HepG2 (cell line): ENCODE data around the gene CAPS2. TPM values are rescaled to one million over a fixed set of nuclear protein-coding genes. Genes with fewer than 3 reads are reported as not detected.

Experiments
- AHR ChIP-seq: IDR thresholded peaks from 2 replicates; pipeline ENCODE4 v1.6.1; 2018; ENCODE audit warnings: missing genetic modification reagents, missing compliant biosample characterization
- JUND ChIP-seq: sonication (generic); formaldehyde crosslinking; IDR thresholded peaks from 2 replicates; pipeline ENCODE4 v1.8.0; 2022; ENCODE audit warnings: mild to moderate bottlenecking, missing genetic modification reagents
- MIXL1 ChIP-seq: IDR thresholded peaks from 2 replicates; pipeline ENCODE4 v1.6.1; 2016
- SMAD3 ChIP-seq: sonication (generic); formaldehyde crosslinking; IDR thresholded peaks from 2 replicates; pipeline ENCODE4 v1.4.0; 2020; ENCODE audit warnings: missing genetic modification reagents
- SNAPC5 ChIP-seq: sonication (generic); formaldehyde crosslinking; IDR thresholded peaks from 2 replicates; pipeline ENCODE4 v1.8.1; 2023; ENCODE audit warnings: mild to moderate bottlenecking, missing genetic modification reagents, borderline replicate concordance
- ZNF501 ChIP-seq: sonication (generic); formaldehyde crosslinking; IDR thresholded peaks from 2 replicates; pipeline ENCODE4 v1.5.1; 2020; ENCODE audit warnings: mild to moderate bottlenecking, moderate library complexity, missing genetic modification reagents
- ZNF746 ChIP-seq: sonication (generic); formaldehyde crosslinking; IDR thresholded peaks from 2 replicates; pipeline ENCODE4 v1.8.0; 2022; ENCODE audit warnings: mild to moderate bottlenecking, missing genetic modification reagents
- ZNF772 ChIP-seq: sonication (generic); formaldehyde crosslinking; IDR thresholded peaks from 2 replicates; pipeline ENCODE4 v1.5.0; 2020; ENCODE audit warnings: mild to moderate bottlenecking, missing genetic modification reagents
- ZSCAN5A ChIP-seq: sonication (generic); formaldehyde crosslinking; IDR thresholded peaks from 2 replicates; pipeline ENCODE4 v1.8.0; 2022; ENCODE audit warnings: mild to moderate bottlenecking, missing genetic modification reagents, borderline replicate concordance
- polyA plus RNA-seq, 8 experiments: library from polyadenylated mRNA; depleted of rRNA in 3 of 8; stranded (reverse) in 7 of 8; unstranded in 1 of 8; fragments of >200 nt; fragmentation: Illumina TruSeq in 4 of 8; extraction: Trizol in 4 of 8; gene quantifications; 2 replicates each; pipeline versions ENCODE4 v1.2.1 to v1.2.3, GENCODE V29; 2011 to 2016; ENCODE audit warnings: low read depth in 4 of 8, missing spikeins in 1 of 8, mixed read lengths in 1 of 8; ENCODE audit not compliant: insufficient read depth in 1 of 8
- total RNA-seq, 5 experiments: library from RNA; depleted of rRNA; stranded (reverse); fragments of >200 nt; fragmentation: Illumina TruSeq; extraction: Trizol; gene quantifications; 2 replicates each; pipeline ENCODE4 v1.2.3, GENCODE V29; 2016; ENCODE audit warnings: low read depth in 1 of 5
- TF ChIP-seq, protein P1 (sequence below): sonication (generic); formaldehyde crosslinking; IDR thresholded peaks from 2 replicates; pipeline ENCODE4 v1.5.1; 2020; ENCODE audit warnings: mild to moderate bottlenecking, missing genetic modification reagents, moderate library complexity
- TF ChIP-seq, protein P2 (sequence below): sonication (generic); formaldehyde crosslinking; IDR thresholded peaks from 2 replicates; pipeline ENCODE4 v1.8.1; 2023; ENCODE audit warnings: mild to moderate bottlenecking, missing genetic modification reagents
- TF ChIP-seq, protein P3 (sequence below): sonication (generic); formaldehyde crosslinking; IDR thresholded peaks from 2 replicates; pipeline ENCODE4 v1.8.1; 2023; ENCODE audit warnings: mild to moderate bottlenecking, inconsistent platforms, moderate library complexity, missing genetic modification reagents, borderline replicate concordance
- TF ChIP-seq, protein P4 (sequence below): sonication (generic); formaldehyde crosslinking; IDR thresholded peaks from 2 replicates; pipeline ENCODE4 v1.5.0; 2020; ENCODE audit warnings: mild to moderate bottlenecking, missing genetic modification reagents, moderate library complexity

CAPS2 gene
- total and polyA plus RNA-seq, 2 of the 13 experiments (the other 11 are each of a cell fraction or from before 2014, with no cell fraction given): 0.11 TPM; not detected in 1

- TF ChIP-seq, protein P1, sequence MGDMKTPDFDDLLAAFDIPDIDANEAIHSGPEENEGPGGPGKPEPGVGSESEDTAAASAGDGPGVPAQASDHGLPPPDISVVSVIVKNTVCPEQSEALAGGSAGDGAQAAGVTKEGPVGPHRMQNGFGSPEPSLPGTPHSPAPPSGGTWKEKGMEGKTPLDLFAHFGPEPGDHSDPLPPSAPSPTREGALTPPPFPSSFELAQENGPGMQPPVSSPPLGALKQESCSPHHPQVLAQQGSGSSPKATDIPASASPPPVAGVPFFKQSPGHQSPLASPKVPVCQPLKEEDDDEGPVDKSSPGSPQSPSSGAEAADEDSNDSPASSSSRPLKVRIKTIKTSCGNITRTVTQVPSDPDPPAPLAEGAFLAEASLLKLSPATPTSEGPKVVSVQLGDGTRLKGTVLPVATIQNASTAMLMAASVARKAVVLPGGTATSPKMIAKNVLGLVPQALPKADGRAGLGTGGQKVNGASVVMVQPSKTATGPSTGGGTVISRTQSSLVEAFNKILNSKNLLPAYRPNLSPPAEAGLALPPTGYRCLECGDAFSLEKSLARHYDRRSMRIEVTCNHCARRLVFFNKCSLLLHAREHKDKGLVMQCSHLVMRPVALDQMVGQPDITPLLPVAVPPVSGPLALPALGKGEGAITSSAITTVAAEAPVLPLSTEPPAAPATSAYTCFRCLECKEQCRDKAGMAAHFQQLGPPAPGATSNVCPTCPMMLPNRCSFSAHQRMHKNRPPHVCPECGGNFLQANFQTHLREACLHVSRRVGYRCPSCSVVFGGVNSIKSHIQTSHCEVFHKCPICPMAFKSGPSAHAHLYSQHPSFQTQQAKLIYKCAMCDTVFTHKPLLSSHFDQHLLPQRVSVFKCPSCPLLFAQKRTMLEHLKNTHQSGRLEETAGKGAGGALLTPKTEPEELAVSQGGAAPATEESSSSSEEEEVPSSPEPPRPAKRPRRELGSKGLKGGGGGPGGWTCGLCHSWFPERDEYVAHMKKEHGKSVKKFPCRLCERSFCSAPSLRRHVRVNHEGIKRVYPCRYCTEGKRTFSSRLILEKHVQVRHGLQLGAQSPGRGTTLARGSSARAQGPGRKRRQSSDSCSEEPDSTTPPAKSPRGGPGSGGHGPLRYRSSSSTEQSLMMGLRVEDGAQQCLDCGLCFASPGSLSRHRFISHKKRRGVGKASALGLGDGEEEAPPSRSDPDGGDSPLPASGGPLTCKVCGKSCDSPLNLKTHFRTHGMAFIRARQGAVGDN (CRISPR knock-in tag): peak; percentile 82
- TF ChIP-seq, protein P2, sequence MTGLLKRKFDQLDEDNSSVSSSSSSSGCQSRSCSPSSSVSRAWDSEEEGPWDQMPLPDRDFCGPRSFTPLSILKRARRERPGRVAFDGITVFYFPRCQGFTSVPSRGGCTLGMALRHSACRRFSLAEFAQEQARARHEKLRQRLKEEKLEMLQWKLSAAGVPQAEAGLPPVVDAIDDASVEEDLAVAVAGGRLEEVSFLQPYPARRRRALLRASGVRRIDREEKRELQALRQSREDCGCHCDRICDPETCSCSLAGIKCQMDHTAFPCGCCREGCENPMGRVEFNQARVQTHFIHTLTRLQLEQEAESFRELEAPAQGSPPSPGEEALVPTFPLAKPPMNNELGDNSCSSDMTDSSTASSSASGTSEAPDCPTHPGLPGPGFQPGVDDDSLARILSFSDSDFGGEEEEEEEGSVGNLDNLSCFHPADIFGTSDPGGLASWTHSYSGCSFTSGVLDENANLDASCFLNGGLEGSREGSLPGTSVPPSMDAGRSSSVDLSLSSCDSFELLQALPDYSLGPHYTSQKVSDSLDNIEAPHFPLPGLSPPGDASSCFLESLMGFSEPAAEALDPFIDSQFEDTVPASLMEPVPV (CRISPR knock-in tag): peak; percentile 80; the same call in 1 of the 2 replicates
- TF ChIP-seq ZNF772: peak; percentile 70
- TF ChIP-seq ZNF746 (CRISPR knock-in tag): peak; percentile 41; the same call in 1 of the 2 replicates
- TF ChIP-seq, protein P3, sequence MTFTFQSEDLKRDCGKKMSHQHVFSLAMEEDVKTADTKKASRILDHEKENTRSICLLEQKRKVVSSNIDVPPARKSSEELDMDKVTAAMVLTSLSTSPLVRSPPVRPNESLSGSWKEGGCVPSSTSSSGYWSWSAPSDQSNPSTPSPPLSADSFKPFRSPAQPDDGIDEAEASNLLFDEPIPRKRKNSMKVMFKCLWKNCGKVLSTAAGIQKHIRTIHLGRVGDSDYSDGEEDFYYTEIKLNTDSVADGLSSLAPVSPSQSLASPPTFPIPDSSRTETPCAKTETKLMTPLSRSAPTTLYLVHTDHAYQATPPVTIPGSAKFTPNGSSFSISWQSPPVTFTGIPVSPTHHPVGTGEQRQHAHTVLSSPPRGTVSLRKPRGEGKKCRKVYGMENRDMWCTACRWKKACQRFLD (CRISPR knock-in tag): 0 out of 2 replicates have a peak, but pooled peaks have one; percentile 67
- peak; percentile 78; the same call in 1 of the 2 replicates for TF ChIP-seq AHR (CRISPR knock-in tag)
- TF ChIP-seq, protein P4, sequence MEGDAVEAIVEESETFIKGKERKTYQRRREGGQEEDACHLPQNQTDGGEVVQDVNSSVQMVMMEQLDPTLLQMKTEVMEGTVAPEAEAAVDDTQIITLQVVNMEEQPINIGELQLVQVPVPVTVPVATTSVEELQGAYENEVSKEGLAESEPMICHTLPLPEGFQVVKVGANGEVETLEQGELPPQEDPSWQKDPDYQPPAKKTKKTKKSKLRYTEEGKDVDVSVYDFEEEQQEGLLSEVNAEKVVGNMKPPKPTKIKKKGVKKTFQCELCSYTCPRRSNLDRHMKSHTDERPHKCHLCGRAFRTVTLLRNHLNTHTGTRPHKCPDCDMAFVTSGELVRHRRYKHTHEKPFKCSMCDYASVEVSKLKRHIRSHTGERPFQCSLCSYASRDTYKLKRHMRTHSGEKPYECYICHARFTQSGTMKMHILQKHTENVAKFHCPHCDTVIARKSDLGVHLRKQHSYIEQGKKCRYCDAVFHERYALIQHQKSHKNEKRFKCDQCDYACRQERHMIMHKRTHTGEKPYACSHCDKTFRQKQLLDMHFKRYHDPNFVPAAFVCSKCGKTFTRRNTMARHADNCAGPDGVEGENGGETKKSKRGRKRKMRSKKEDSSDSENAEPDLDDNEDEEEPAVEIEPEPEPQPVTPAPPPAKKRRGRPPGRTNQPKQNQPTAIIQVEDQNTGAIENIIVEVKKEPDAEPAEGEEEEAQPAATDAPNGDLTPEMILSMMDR (CRISPR knock-in tag): 0 out of 2 replicates have a peak, but pooled peaks have one; percentile 21
- TF ChIP-seq SNAPC5 (CRISPR knock-in tag): 0 out of 2 replicates have a peak, but pooled peaks have one; percentile 58
- no peak for TF ChIP-seq SMAD3 (CRISPR knock-in tag)
- TF ChIP-seq MIXL1 (CRISPR knock-in tag): peak; percentile 72; the same call in 1 of the 2 replicates
- TF ChIP-seq JUND (CRISPR knock-in tag): 0 out of 2 replicates have a peak, but pooled peaks have one; percentile 27
- TF ChIP-seq ZNF501 (CRISPR knock-in tag): peak; percentile 86
- peak; percentile 62; the same call in 1 of the 2 replicates for TF ChIP-seq ZSCAN5A (CRISPR knock-in tag)
These were observed at the start of gene CAPS2 (continued) for GRCh38 chr12:75329918-75330826.
